H1 (cell line): Measurements from ENCODE around the gene PTPN21.

ENCODE experiments used
- ATF2 ChIP-seq: IDR thresholded peaks from 2 replicates; pipeline ENCODE4 v1.6.1; 2012; ENCODE audit warnings: low read length, inconsistent platforms
- ATF3 ChIP-seq: IDR thresholded peaks from 2 replicates; pipeline ENCODE4 v1.6.1; 2011; ENCODE audit warnings: low read depth, mild to moderate bottlenecking, low read length; ENCODE audit not compliant: insufficient read depth
- CBX5 ChIP-seq: fragments of 300-800, 300-1000 bp; sonication (generic); IDR thresholded peaks from 2 replicates; pipeline ENCODE4 v1.7.1; 2016; ENCODE audit warnings: antibody characterized with exemption, low read length, low read depth
- CEBPB ChIP-seq: IDR thresholded peaks from 2 replicates; pipeline ENCODE4 v1.6.1; 2012; ENCODE audit warnings: low read depth, low read length
- CREB1 ChIP-seq: IDR thresholded peaks from 2 replicates; pipeline ENCODE4 v1.6.1; 2012; ENCODE audit warnings: inconsistent platforms
- CTCF ChIP-seq, 3 experiments: IDR thresholded peaks; 1 replicate in 2 of 3; 2 replicates in 1 of 3; pipeline versions ENCODE4 v1.5.1 to v1.6.1; 2011; ENCODE audit warnings: low read length in 3 of 3, mild to moderate bottlenecking in 3 of 3, inconsistent platforms in 2 of 3, low read depth in 1 of 3, moderate library complexity in 1 of 3; ENCODE audit not compliant: insufficient read depth in 1 of 3; ENCODE audit errors: control extremely low read depth in 1 of 3
- EP300 ChIP-seq, 2 experiments: IDR thresholded peaks; 1 replicate in 1 of 2; 2 replicates in 1 of 2; pipeline ENCODE4 v1.6.1; 2011 to 2012; ENCODE audit warnings: low read depth in 2 of 2, low read length in 2 of 2, mild to moderate bottlenecking in 2 of 2, borderline replicate concordance in 1 of 2, inconsistent platforms in 1 of 2, moderate library complexity in 1 of 2
- HDAC2 ChIP-seq, 2 experiments: fragments of 300-600 bp in 1 of 2; sonication (generic) in 1 of 2; IDR thresholded peaks; 2 replicates each; pipeline ENCODE4 v1.6.1; 2011 to 2012; ENCODE audit warnings: low read depth in 2 of 2, low read length in 2 of 2, mild to moderate bottlenecking in 2 of 2, moderate library complexity in 2 of 2, borderline replicate concordance in 1 of 2, inconsistent platforms in 1 of 2
- MAX ChIP-seq: IDR thresholded peaks from 2 replicates; pipeline ENCODE4 v1.6.1; 2012; ENCODE audit warnings: inconsistent platforms
- POLR2A ChIP-seq, 2 experiments: IDR thresholded peaks; 1 replicate in 1 of 2; 2 replicates in 1 of 2; pipeline ENCODE4 v1.6.1; 2011; ENCODE audit warnings: low read depth in 2 of 2, low read length in 2 of 2, mild to moderate bottlenecking in 2 of 2; ENCODE audit errors: control extremely low read depth in 1 of 2
- POLR2AphosphoS5 ChIP-seq: IDR thresholded peaks from 2 replicates; pipeline ENCODE4 v1.6.1; 2011; ENCODE audit warnings: low read depth, low read length
- SIN3A ChIP-seq, 2 experiments: IDR thresholded peaks in 1 of 2; conservative IDR thresholded peaks in 1 of 2; 2 replicates each; pipeline ENCODE4 v1.6.1; 2011 to 2012; ENCODE audit warnings: low read length in 2 of 2, improper control_type of control experiment in 1 of 2, low read depth in 1 of 2, mild to moderate bottlenecking in 1 of 2
- TBP ChIP-seq: IDR thresholded peaks from 2 replicates; pipeline ENCODE4 v1.6.1; 2011; ENCODE audit warnings: low read depth, low read length, improper control_type of control experiment

GRCh38 chr14:88576222-88576621 is 21.4 kb upstream of the PTPN21 start:
- no peak for TF ChIP-seq TBP
- TF ChIP-seq CEBPB, result no peak
- no peak for TF ChIP-seq ATF2
- TF ChIP-seq ATF3, result no peak
- no peak for TF ChIP-seq SIN3A (conservative IDR thresholded peaks at IDR 0.05 in 1 of 2, IDR thresholded peaks at IDR 0.05 in 1 of 2; ENCODE audit: low read depth in 1 of 2, low read length in 2 of 2)
- no peak for TF ChIP-seq POLR2A (IDR thresholded peaks at IDR 0.05; ENCODE audit: control extremely low read depth in 1 of 2, low read depth in 2 of 2, low read length in 2 of 2)
- TF ChIP-seq CTCF (IDR thresholded peaks at IDR 0.05; ENCODE audit: control extremely low read depth in 1 of 3, insufficient read depth in 1 of 3, low read depth in 1 of 3, low read length in 3 of 3), result no peak
- no peak for TF ChIP-seq EP300 (IDR thresholded peaks at IDR 0.05; ENCODE audit: borderline replicate concordance in 1 of 2, low read depth in 2 of 2, low read length in 2 of 2)
- TF ChIP-seq CREB1, result no peak
- TF ChIP-seq HDAC2 (IDR thresholded peaks at IDR 0.05; ENCODE audit: borderline replicate concordance in 1 of 2, low read depth in 2 of 2, low read length in 2 of 2), result no peak
- TF ChIP-seq MAX, result no peak
- no peak for TF ChIP-seq CBX5
- TF ChIP-seq POLR2AphosphoS5, result no peak
